HG02759 (cell line): ENCODE data around the gene MESP2.

Source experiments
- ATAC-seq: cut with Tn5 transposase; IDR thresholded peaks from one replicate; pipeline ENCODE4 v1.9.1; 2021; ENCODE audit warnings: mild to moderate bottlenecking, moderate library complexity; ENCODE audit not compliant: unreplicated experiment

MESP2 gene

DNA sequence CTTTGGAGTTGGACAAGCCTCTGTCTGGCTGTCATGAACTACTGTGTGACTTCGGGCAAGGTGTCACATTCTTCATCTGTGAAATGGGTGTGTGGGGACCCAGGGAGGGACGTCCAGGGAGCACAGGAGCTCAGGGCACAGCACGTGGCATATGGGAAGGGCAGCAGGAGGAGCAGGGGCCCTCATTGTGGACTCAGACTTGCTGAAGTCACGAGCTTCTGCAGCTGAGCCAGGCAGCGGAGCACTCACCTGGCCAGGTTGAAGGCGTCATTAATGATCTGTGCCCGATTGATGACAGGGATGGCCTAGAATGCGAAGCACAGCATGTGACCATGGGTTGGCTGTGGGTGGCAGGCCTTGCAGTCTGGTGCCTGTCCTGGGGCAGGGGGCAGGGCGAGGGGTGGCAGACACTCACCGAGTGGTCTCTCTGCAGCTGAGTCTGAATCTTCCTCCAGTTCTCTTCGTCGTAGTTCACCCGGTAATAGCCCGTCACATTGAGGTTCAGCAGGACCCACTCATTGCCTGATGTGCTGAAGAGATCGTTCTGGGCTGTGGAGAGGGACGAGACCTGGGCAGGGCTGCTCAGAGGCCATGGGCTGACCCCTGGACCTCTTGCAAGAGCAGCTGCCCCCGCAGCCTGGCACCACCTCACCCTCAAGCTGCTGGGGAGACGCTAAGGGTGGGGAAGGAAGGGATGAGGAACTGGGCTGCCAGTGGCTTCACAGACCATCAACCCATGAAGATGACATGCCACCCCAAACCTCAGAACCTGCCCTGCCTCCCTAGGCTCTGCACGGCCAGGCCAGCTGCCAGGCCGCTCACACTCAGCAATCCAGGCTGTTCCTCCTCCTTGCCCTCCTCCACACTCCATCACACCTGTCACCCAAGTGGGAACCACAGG is 23.1 kb downstream of the MESP2 start:
- no peak for ATAC-seq

DNA sequence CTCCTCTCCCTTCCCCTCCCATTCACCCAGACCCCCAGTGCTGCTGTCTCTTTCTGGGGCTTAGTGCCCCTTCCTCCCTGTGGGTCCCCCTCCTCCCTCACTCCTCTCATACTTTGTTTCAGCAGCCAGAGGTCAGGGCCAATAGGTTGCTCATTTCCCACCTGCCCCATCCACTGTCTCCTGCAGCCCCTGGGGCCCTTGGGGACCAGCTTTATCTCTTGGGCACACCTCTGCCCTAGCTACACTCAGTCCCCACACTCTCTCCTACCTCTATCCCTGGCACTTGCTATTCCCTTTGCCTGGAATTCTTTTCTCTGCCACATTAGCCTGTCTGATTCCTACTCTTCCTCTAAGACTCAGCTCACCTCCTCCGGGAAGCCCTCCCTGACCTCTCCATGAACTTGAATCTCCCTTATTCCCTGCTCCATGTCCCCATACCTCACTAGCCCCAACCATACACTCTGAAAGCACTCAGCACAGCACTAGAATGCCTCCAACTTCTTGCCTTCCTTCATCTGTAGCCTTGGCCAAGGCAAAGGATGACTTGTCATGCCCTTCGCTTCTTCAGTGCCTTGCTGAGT is 23.9 kb downstream of the MESP2 start:
- no peak for ATAC-seq

DNA sequence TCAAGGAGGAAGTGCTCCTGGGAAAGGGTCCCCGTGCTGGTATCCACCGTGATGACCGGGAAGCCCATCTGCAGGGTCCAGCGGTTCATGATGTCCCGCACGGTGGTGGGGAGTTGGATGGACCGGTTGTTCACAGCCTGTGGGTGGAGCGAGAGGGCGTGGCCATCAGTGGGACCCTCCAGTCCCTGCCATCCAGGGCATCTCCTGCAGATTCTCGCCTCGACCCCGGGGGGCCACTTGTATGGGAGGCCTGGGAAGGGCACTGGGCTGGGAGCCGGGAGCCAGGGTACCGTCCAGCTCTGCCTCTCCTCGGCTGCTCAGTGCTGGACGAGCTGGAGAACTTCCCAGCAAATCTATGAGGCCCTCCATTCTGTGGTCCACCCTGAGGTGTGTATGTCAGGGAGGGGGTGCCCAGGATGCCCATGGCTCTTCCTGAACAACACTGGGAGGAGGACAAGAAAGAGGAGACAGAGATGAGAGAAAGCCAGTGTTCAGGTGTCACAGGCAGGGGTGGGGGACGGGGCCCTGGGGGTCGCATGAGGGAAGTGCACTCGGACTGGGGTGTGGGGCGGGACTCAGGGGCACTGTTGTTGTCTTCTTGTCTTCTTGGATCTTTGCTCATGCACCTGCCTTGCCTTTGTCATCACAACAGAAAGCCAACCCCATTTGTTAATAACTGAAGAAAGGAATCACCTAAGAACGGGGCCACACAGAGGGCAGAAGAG is 25.5 kb downstream of the MESP2 start:
- no peak for ATAC-seq

DNA sequence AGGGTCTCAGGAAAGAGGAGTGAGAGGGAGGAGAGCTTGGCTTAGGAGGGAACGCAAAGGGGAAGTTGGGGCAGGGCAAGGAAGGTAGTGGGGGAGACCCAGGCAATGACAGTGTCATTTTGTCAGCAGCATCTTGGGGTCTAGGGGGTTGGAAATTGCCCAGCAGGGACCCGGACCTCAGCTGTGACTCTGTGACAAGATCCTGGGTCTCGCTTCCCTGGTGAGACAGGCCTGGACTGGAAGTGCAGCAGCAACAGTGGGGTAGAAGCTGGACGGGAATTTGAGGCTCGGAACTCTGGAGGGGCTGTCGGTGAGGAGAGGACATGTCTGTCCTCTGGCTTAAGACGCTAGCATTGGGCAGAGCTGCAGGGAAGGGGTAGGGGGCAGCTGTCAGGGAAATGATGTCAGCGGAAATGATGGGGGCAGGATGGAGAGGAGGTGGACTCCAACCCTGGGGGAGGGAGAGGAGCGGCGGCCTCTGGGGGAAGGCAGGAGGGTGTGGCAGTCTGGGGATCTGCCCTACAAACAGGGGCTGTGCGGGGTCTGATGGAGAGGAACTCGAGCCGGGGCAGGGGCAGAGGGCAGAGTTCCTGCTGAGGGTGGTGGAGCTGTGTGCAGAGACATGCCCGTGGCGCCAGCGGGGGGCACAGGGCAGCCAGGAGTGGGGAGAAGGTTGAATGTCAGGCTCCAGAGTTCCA is 26.2 kb downstream of the MESP2 start:
- ATAC-seq = no peak

DNA sequence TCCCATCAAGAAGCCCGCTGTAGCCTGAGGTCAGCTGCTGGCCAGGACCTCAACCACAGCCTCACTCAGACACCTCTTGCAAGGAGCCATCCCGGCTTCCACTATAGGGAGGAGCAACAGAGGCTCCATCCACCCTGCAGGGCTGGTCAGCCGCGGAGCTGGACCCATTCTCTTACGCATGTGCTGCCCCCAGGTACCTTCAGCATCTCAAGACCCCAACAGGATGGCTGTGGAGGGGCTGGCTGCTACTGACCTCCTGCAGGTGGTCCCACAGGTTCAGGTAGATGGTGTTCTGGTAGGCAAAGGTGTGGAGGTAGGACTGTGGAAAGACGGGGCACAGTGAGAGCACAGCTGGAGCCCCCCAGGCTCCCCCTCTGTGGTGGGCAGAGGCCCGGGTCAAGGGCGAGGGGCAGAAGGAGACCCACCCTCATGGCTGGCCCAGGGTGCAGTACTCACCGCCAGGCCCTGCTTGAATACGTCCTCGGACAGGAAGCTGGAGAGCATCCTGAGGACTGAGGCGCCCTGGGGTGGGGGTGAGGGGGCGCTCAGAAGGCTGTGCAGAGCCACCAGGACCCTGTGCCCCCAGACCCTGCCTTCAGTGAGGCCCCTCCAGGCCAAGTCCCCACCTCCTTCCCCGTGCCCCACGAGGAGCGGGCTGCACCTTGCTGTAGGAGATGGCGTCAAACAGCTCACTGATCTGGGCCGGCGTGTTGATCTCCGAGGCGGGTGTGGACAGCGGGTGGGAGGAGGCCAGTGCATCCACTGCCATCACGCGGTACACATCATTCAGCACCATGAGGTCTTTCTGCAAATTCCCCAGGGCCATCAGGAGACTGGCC is 27.1 kb downstream of the MESP2 start:
- ATAC-seq = no peak

DNA sequence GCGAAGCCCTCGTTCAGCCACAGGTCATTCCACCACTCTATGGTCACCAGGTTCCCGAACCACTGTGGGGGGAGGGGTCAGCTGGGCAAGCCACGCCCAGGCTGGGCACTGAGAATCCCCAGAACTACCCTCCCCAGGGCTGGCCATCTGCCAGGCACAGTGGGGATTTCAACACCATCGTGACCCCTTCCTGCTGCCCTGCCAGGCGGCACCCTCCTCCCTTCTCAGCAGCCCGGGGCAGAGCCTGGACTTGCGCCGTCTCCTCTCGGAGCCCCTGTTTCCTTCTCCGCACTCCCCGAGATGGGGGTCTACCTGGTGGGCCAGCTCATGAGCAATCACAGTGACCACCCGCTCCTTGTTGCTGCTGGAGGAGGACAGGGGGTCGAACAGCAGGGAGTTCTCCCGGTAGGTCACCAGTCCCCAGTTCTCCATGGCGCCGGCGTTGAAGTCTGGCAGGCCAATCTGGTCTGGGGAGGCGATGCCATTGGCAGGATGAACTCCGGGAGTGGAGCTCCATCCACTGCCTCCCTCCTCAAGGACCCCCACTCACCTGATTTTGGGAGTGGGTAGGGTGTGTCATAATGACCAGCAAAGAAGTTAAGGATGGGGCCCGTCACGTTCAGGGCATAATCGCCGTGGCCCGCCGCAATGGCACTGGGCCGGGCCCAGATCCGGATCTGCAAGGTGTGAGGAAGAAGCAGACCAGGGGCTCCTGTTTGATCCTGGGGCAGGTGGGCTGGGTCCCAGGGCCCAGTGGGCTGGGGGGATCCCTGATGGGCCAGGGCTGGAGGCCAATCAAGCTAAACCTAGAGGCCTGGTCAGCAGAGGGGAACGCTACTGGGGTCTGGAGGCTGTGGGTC is 28.0 kb downstream of the MESP2 start:
- ATAC-seq = no peak

DNA sequence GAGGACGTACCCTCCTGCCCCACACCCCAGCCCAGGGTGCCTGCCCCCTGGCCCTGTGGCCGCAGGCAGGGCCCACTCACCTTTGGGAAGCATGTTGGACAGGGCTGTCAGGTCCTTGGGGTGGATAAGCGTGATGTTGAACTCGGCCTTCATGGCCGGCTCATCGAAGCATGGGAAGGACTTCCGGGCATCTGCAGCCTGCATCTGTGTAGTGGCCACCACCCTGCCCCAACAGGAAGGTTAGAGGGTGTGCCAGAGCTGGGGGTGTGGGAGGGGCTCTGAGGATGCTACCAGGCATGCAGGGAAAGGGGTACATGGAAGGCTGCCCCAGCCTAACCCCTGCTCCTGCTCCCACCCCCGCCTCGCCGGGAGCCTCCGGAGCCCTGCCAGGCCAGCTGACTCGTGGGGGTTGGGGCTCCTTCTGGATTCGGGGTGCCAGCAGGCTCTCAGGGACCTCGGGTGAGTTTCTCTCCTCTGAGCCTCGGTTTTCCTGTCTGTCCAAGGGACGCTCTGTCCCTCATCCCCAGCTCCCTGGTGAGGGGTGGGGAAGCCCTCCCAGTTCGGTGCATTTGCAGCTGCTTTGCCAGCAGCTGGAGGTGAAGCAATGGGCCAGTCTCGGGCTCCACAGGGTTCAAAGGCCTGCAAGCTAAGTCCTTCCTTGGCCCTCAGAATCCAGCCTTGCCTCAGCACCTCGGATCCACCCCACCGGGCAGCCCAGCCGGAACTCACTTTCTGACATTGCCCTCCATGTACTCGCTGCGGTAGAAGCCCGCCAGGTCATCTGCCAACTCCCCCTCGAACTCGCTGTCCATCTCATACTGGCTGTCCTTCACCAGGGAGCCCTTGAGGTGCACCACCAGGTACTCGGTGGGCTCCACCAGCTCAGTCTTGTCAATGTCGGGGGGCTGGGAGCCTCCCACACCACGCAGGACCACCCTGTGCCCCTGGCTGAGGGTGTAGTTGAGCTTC is 29.4 kb downstream of the MESP2 start:
- no peak for ATAC-seq

DNA sequence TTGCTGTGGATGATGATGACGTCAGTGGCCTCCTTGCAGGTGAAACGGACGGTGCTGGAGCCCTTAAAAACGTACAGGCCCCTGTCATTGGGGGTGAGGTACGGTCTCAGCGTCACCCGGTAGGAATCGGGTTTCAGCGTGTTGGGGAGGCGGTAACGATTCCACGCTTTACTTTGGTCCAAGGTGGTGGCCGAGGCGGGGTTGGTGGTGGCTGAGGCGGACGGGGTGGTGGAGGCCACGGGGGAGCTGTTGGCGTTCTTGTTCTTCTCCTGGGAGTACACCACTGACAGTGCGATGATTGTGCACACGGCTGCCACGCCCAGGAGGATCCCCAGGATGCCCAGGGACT is 30.1 kb downstream of the MESP2 start:
- ATAC-seq = no peak

DNA sequence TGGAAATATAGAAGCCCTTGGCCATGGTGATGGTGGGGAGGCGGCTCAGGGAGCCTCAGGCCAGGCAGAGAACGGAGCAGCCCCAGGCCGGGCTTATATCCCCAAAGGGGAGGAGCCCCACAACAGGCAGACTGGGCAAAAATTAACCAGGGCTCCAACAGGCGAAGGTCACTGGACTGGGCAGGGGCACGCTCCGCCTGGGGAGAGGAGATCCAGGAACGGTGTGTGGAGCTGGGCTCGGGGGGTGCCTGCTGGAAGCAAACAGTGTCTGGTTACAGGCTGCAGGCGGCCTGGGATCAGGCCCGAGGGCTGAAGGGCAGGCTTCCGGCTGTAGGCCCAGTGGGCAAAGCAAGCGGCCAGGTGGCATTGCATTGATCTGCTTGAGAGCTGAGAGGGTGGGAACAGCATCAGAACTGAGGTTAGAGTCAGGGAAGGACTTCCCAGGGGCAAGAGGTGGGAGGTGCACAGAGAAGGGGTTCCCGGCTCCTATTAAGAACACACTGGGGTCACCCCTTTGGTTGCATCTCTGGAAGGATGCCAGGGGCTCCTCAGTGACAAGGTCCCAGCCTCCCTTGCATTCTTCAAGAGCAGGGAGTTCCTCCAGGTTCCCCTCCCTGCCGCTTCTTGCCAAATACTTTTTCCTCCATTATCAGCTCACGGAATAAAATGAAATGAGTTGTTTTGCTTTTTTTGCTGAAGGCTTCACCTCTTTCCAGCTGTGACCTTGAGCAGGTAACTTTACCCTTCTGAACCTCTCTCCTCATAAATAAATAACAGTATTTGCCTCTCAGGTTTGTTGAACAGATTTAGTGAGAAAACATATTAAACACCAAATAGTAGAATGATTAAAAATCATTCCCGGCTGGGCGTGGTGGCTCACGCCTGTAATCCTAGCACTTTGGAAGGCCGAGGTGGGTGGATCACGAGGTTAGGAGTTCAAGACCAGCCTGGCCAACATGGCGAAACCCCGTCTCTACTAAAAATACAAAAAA is 30.7 kb downstream of the MESP2 start:
- ATAC-seq = no peak

DNA sequence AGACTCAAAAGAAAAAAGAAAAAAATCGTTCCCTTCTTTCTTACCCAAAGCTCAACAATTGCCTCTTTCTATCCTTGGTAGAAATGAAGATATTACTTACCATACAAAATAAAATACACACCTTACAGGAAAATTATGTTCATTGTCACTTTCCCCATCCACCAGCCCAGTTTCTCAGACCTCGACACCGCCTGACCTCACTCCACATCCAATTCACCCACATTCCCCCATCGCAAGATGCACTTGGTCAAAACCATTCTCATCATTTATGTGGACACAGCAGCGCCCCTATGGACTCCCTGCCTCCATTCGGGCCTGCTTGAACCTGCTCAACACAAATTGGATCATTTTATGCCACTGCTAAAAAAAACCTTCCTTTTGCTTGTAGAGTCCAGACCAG is 31.6 kb downstream of the MESP2 start:
- no peak for ATAC-seq

DNA sequence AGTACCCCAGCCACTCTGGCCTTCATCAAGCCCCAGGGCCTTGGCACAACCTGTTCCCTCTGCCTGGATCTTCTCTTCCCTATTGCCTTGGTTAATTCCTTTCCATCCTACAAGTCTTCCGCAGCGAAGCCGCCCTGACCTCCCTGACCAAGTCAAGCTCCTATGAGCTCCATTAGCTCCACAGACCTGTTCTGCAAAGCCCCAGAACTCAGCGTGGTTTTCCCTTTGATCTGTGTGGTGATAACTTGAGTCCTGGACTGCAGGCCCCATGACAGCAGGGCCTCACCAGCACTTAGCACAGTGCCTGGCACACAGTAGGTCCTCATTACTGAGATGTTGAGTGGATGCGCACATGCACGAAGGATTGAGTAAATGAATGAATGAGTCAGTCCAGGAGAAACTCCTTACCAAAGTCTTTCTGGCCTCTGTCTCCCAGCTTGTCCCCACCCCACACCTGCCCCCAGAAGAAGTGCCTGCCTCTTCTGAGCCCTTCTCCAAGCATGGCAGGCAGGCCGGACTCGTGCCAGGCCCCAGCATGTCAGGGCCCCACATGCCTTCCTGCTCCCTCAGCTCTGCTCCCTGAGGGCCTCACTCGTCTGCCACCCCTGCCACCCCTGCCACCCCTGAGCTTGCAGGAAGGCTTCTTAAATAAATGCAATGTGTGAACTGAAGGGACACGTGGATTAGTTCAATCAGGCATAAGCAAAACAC is 32.2 kb downstream of the MESP2 start:
- ATAC-seq = no peak

DNA sequence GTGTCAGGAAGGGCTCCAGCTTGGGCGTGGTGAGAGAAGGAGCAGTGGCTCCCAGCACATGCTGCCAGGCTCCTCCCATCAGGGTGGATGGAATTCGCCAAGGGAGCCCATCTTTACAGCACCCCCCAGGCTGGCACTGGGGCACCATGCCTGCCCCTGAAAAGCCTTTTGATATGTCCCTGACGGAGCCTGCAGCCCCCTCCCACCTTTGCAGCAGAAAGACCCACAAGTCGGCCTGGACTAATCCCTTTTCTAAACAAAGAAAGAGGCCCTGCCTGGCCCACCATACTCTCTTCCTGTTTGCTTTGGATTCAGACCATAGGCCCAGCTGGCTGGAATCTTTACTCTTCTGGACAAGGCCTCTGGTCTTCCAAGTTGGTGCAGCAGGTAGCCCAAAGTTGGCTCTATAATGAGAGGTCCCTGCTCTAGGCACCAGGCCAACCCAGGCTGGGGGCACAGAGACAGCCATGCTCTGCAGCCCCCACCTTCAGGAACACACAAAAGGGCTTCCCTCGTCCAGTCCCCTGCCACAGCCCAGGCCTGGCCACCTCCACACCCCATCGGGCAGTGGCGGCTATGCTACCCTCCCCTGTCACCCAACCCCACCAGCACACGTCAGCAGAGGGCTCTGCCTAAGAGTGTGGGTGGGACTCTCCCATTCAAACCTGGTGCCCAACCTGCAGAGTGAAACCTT is 33.1 kb downstream of the MESP2 start:
- no peak for ATAC-seq

DNA sequence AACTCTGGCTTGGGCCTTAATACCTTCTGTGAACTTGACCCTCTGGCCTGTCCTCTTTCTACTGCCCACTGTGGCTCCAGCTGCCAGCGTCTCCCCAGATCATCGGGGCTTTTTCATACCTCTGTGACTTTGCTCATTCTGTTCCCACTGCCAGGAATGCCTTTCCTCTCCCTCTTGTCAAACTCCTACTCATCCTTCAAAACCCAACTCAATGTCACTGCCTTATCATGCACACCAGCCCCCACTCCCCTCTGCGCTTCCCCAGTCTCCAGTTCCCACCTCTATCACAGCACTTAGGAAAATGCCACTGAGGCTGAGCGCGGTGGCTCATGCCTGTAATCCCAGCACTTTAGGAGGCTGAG is 33.6 kb downstream of the MESP2 start:
- no peak for ATAC-seq

DNA sequence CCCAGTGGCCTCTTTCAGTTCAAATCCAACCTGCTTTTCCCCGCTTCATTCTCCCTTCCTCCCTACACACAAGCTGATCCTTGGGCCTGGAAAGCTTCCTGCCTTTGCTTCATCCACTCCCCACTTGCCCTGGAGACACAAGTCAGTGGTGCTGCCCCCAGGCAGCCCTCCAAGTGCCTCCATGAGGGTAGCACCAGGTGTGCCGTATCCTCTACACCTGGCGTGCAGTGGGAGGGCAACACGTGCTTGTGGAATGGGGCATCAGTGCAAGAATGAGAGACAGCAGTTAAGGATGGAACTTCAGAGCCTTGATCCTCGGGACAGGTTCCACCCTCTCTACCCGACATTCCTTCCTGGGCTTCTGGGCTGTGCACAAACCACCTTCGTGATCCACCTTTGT is 34.7 kb downstream of the MESP2 start:
- no peak for ATAC-seq

DNA sequence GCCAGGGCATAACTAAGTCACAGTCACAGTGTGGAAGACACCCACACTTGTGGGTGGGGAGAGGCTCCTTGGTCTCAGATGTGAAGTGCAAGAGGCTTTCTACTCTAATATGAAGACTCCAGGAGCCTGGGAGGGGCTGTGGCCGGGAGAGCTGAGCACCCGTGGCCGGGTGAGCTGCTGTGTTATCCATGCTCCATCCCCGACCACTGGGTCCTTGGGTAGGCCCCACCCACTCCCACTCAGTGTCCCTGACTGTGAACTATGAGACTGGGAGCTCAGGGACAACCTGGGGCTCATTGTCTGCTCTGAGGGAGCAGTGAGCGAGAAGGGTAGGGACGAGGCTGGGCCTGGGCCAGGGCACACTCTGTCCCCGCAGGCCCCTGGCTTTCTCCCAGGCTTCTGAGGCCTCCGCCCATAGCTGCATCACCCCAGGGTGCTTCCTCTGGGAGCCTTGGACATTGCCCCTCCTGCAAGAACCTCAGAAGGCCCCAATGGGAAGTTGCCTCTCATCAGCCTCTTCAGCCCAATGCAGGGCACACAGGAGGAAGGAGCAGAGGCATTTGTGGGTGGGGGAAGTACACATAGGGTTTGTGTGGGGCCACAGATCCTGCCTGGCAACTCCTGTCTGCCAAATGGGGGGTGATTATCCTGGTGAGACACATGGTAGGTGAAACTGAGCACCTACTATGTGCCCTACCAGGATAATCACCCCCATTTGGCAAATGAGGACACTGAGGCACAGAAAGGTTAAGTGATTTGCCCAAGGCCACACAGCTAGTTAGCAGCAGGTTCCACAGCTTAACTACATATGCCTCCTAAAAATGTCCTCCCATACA is 36.1 kb downstream of the MESP2 start:
- no peak for ATAC-seq
